A549 treated with AZD9567 at 1 μM for 4 hours (cell line): ENCODE measurements around the gene TNFAIP8L2. TPM values are rescaled to one million over a fixed set of nuclear protein-coding genes. Genes with fewer than 3 reads are reported as not detected.

Experiments used
- total RNA-seq: library from RNA; stranded (reverse); fragments of 200-300 nt; extraction: Qiagen RNA extraction; gene quantifications from 5 replicates; pipeline ENCODE4 v1.2.3, GENCODE V29; 2022; ENCODE audit not compliant: insufficient read depth

The TNFAIP8L2 gene
- total RNA-seq = not detected in 5 replicates

DNA sequence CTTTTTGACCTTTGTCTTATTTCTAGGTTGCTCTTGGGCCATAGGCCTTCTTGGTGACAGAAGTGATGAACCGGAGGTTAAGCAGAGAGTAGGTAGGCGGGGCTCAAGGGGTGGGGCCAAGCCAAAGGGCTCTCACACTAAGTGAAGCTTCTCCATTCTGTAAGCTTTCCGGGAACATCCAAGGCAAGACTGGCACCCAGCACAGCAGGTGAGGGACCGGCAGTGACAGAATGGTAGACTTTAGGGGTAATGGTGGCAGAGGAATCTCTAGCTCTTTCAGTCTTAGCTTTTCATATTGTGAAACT is at the start of gene TNFAIP8L2:
TNFAIP8L2 (plus strand) TSS at position 135 of the 305 bp plus-strand sequence. CDS start 2,049 bp downstream, outside the sequence.

DNA sequence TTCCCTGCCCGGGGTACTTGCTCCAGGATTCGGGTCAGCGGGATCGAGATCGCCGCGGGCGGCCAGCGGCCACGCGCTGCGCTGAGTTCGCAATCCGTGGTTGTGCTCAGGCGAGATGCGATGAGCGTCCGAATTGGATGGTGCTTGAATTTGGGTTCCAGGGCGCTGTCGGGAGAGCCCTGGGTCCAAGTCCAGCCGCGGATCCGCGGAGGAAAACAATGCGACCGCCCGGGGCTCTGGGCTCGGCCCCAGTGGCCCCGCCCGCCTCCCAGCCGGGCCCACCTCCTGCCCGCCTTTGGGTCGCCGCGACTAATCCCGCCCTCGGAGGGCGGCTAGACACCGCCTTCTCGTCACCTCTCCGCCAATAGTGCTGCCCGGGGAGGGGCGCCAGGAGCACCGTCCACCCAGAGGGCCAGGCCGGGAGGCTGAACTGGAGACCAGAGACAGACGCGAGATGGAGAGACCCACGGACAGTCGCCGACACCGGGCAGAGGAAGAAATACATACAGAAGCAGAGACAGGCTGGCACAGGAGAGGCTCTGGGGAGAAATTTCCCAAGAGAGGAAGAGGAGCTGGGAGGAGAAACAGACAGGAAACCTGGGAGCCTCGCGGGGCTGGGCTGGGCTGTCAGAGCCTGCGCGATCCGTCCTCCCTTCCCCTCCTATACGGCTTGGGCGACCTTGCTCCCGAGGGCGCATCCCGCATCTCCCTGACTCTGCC is 9.9 kb upstream of the TNFAIP8L2 start, which contains the start of gene SEMA6C:
SEMA6C (minus strand) TSS at position 220 of the 720 bp plus-strand sequence. CDS start 4,010 bp downstream, outside the sequence.

DNA sequence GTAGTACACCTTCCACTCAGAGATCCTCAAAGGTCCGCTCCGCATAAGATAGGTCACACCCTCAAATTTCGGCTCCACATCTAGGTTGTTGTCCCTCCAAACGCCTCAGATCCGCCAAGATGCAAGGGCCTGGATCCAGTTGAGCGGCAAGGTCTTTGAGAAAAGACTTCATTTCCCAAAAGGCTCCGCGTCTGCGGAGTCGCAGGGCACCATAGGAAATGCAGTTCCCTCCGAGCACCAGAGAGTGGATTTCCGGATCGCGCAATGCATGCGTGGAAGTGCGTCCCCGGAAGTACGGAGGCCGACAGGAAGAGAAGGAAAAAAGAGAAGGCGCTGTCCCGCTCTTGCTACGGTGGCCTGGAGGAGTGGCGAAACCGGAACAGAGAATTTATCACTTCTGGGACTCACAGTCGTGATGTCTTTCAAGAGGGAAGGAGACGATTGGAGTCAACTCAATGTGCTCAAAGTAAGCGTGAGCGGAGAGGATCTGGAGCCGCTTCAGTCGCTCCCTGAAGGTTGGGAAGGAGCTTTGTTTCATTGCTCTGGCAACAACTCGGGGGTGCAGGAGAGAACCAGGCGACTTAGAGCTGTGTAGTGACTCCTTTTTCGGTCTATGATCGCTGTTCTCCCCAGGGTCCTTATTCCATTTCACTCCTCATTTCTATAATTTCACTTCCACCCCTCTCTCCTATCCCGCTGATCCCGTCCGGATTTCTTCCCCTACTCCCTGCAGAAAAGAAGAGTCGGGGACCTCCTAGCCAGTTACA is 9.5 kb downstream of the TNFAIP8L2 start, which contains the start of the genes LYSMD1 and SCNM1:
LYSMD1 (minus strand) TSS at position 165 of the 767 bp plus-strand sequence. CDS start 644 bp downstream, outside the sequence.
SCNM1 (plus strand) TSS at position 407 of the 767 bp plus-strand sequence; CDS start at position 416, 9 bp downstream.

DNA sequence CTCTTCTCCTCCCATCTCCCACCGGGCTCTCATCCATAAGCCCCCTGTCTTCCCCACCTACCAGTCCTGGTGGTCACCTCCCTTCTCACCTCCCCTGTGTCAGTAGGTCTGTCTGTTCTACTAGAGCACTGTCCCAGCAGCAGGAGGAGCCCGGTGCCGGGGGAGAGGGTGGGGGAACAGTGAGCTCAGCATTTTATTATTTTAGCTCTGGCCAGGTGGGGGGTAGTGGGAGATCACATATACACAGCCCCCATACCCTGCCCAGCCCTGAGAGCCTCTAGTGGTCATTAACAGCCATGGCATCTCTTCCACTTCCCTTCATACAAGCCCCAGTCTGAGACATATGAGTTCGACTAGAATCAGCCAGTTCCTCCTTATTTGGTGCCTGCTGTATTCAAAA is 19.4 kb downstream of the TNFAIP8L2 start, which contains the start of gene TMOD4:
TMOD4 (minus strand) TSS at position 119 of the 400 bp plus-strand sequence. CDS start 1,106 bp downstream, outside the sequence.

DNA sequence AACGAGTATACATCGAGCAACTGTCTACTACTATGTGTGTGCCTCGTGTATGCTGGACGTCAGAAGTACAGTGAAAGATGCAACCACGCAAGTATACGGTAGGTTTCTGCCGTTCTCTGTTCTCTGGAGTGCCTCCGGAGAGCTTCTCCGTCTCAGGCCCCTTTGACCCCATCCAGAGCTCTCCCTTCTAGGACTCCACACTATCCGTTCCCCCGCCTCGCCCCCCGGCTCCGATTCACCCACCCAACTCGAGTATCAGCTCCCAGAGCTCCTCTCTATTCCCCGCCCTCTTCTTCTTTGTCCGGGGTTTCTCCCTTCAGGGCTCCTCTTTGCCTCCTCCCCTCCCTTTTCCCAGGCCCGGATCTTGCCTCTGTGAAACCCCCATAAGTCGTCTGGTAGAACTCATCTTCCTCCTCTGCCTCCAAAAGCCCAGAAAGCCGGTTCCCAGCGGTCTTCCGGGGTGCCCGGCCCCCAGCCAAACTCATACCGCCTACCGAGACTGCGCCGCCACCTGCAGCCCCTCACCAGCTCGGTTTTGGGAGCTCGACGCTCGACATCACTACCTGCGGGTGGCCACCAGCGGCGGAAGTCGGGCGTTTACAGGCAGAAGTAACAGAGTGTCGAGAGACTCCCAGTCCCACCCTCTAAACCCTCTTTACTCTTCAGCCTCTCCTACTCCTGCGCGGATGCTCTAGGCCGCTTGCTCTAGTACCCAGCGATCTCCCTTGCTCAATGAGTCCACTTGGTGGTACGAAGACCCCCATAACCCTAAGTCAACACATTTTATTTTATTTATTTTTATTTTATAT is 33.4 kb downstream of the TNFAIP8L2 start, which contains the start of gene VPS72:
VPS72 (minus strand) TSS at position 561 of the 809 bp plus-strand sequence; CDS start at position 485, 76 bp downstream.

DNA sequence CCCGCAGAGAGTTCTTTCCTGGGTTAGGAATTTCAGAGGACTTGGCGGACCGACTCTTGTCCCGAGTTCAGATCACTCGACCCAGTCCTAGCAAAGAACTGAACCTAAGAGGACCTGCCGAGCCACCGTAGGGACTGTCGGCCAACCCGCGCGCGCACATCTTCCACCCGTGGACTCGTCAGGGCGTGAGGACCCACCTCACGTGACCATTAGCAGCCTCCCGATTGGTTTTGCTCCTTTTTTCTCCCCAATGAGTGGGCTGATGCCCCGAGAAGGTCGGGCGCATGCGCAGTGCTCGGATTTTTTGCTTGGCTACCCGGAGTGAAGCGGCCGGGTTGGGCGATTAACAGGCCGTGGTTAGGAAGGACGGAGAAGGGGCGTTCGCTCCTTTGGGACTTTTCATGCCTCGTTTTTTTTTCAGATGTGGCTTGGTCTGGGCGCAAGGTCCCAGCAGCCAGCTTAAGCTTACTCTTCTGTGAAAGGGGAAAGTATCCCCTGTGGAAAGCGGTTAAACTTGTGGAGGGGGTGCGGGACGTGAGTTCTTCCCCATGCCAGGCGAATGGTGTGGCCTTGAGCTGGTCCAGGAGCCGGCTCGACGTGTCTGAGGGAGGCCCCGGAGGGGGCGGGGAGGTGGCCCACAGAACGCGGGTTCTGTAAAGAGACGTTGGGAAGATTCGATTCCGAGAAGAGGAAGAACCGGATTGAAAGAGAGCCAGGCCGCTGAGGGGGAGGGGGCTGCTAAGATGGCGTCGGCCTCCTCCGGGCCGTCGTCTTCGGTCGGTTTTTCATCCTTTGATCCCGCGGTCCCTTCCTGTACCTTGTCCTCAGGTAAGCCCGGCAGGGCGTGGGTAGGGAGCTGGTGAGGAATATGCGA is 42.0 kb downstream of the TNFAIP8L2 start, which contains the start of gene PIP5K1A:
PIP5K1A (plus strand) TSS at position 299 of the 874 bp plus-strand sequence; CDS start at position 744, 445 bp downstream.

Other genes starting within 250 kb of the TNFAIP8L2 start
- 12.7 to 23.5 TPM (median 20.2 TPM) in 5 replicates for gene SETDB1, start 230.3 kb upstream of the TNFAIP8L2 start, total RNA-seq
- gene CERS2, start 181.8 kb upstream of the TNFAIP8L2 start, total RNA-seq = 226 to 237 TPM (median 232 TPM) in 5 replicates
- 0.77 to 1.2 TPM (median 0.81 TPM) in 4 of 5 replicates, not detected in the other for gene ANXA9, start 174.4 kb upstream of the TNFAIP8L2 start, total RNA-seq
- gene MINDY1, start 149.7 kb upstream of the TNFAIP8L2 start, total RNA-seq = 2.3 to 3.6 TPM (median 2.9 TPM) in 5 replicates
- gene PRUNE1, start 148.2 kb upstream of the TNFAIP8L2 start, total RNA-seq = 11.1 to 15.2 TPM (median 14.6 TPM) in 5 replicates
- 0.03 to 0.28 TPM (median 0.12 TPM) in 4 of 5 replicates, not detected in the other for gene BNIPL, start 120.1 kb upstream of the TNFAIP8L2 start, total RNA-seq
- gene C1orf56, start 108.9 kb upstream of the TNFAIP8L2 start, total RNA-seq = 4.1 to 8.4 TPM (median 6.6 TPM) in 5 replicates
- gene CDC42SE1, start 97.0 kb upstream of the TNFAIP8L2 start, total RNA-seq = 72.3 to 96.4 TPM (median 74.4 TPM) in 5 replicates
- gene MLLT11, start 96.3 kb upstream of the TNFAIP8L2 start, total RNA-seq = 10.9 to 14.5 TPM (median 13.4 TPM) in 5 replicates
- gene GABPB2, start 85.9 kb upstream of the TNFAIP8L2 start, total RNA-seq = 2.9 to 3.5 TPM (median 3.1 TPM) in 5 replicates
- 1.7 to 2.2 TPM (median 1.9 TPM) in 4 of 5 replicates, not detected in the other for gene SEMA6C, start 10.0 kb upstream of the TNFAIP8L2 start, total RNA-seq
- 5.0 to 8.2 TPM (median 5.4 TPM) in 5 replicates for gene LYSMD1, start 9.3 kb downstream of the TNFAIP8L2 start, total RNA-seq
- gene SCNM1, start 9.5 kb downstream of the TNFAIP8L2 start, total RNA-seq = 47.1 to 48.4 TPM (median 47.7 TPM) in 5 replicates
- gene TMOD4, start 19.3 kb downstream of the TNFAIP8L2 start, total RNA-seq = 0.21 to 0.34 TPM (median 0.23 TPM) in 4 of 5 replicates, not detected in the other
- gene VPS72, start 33.5 kb downstream of the TNFAIP8L2 start, total RNA-seq = 41.8 to 48.0 TPM (median 42.8 TPM) in 5 replicates
- 45.2 to 70.0 TPM (median 47.0 TPM) in 5 replicates for gene PIP5K1A, start 41.9 kb downstream of the TNFAIP8L2 start, total RNA-seq
- gene PSMD4, start 98.1 kb downstream of the TNFAIP8L2 start, total RNA-seq = 184 to 202 TPM (median 199 TPM) in 5 replicates
- 13.5 to 17.1 TPM (median 14.8 TPM) in 5 replicates for gene ZNF687, start 125.7 kb downstream of the TNFAIP8L2 start, total RNA-seq
- gene PI4KB, start 170.8 kb downstream of the TNFAIP8L2 start, total RNA-seq = 20.5 to 25.9 TPM (median 24.3 TPM) in 5 replicates
- gene RFX5, start 190.6 kb downstream of the TNFAIP8L2 start, total RNA-seq = 18.9 to 22.7 TPM (median 20.7 TPM) in 5 replicates
- 6.0 to 7.1 TPM (median 6.9 TPM) in 5 replicates for gene SELENBP1, start 216.1 kb downstream of the TNFAIP8L2 start, total RNA-seq
- gene PSMB4, start 242.9 kb downstream of the TNFAIP8L2 start, total RNA-seq = 354 to 439 TPM (median 422 TPM) in 5 replicates